Endothelial cell of umbilical vein (primary cell): ENCODE data around the gene ANKRD63. TPM values are rescaled to one million over a fixed set of nuclear protein-coding genes. Genes with fewer than 3 reads are reported as not detected.

Experiments
- BruUV-seq: library from RNA; stranded (reverse); fragments of 400-500 nt; replicated peaks from 2 replicates; lab custom pipeline; 2021; lab: Mats Ljungman, UMichigan
- CTCF ChIA-PET: fragments of 300-600, 350-600 bp; sonication (Branson Sonifier 250); formaldehyde crosslinking; loops from one replicate; lab custom pipeline; 2021; ENCODE audit warnings: antibody characterized with exemption, inconsistent platforms; lab: Charles Lee
- POLR2A ChIA-PET: fragments of 300-600, 350-600 bp; sonication (Branson Sonifier 250); formaldehyde crosslinking; loops from one replicate; lab custom pipeline; 2021; ENCODE audit warnings: antibody characterized with exemption, inconsistent platforms; lab: Charles Lee
- DNase-seq: peaks from one replicate; pipeline ENCODE4 v3.0.0-alpha.2; 2011; ENCODE audit warnings: low read depth, low spot score
- FAIRE-seq: peaks from 2 replicates; lab custom pipeline; 2011; peaks lifted over from hg19 to GRCh38; lab: Jason Lieb, UNC
- H2AFZ ChIP-seq: 2 replicates; pipeline ENCODE4 v1.6.0; 2012; ENCODE audit warnings: low read depth, low read length, control low read depth, inconsistent platforms
- H3K27ac ChIP-seq: 2 replicates; pipeline ENCODE4 v1.5.1; 2011; ENCODE audit warnings: low read depth, mild to moderate bottlenecking, control low read depth, low read length, moderate library complexity; ENCODE audit not compliant: insufficient read depth
- H3K27me3 ChIP-seq, 2 experiments: 2 replicates each; pipeline versions ENCODE4 v1.6.0 to v1.6.1; 2011; ENCODE audit warnings: low read length in 2 of 2, mixed read lengths in 1 of 2; ENCODE audit not compliant: control insufficient read depth in 2 of 2, insufficient read depth in 2 of 2
- H3K36me3 ChIP-seq, 2 experiments: 2 replicates in 1 of 2; 3 replicates in 1 of 2; pipeline ENCODE4 v1.5.1; 2011; ENCODE audit warnings: low read length in 2 of 2, mild to moderate bottlenecking in 1 of 2, moderate library complexity in 1 of 2; ENCODE audit not compliant: control insufficient read depth in 2 of 2, insufficient read depth in 2 of 2; ENCODE audit errors: extremely low read depth in 1 of 2
- H3K4me1 ChIP-seq: 3 replicates; pipeline ENCODE4 v1.5.1; 2011; ENCODE audit warnings: mild to moderate bottlenecking, low read length; ENCODE audit not compliant: control insufficient read depth, insufficient read depth; ENCODE audit errors: extremely low read depth
- H3K4me2 ChIP-seq: 2 replicates; pipeline ENCODE4 v1.6.1; 2011; ENCODE audit warnings: low read length, control low read depth, mixed read lengths; ENCODE audit not compliant: insufficient read depth
- H3K4me3 ChIP-seq, 3 experiments: fragments of 200-600 bp in 1 of 3; sonication (generic), shearing (Covaris generic) in 1 of 3; replicated peaks in 1 of 3; 2 replicates each; pipeline ENCODE4 v1.5.1; 2011 to 2016; ENCODE audit warnings: control low read depth in 3 of 3, low read length in 3 of 3, mild to moderate bottlenecking in 2 of 3, inconsistent platforms in 1 of 3, low read depth in 1 of 3, moderate library complexity in 1 of 3; ENCODE audit not compliant: insufficient read depth in 1 of 3
- H3K79me2 ChIP-seq: 2 replicates; pipeline ENCODE4 v1.6.0; 2012; ENCODE audit warnings: low read length, inconsistent platforms; ENCODE audit not compliant: control insufficient read depth, insufficient read depth
- H3K9ac ChIP-seq: replicated peaks from 2 replicates; pipeline ENCODE3; 2011; ENCODE audit warnings: low read length, control low read depth; ENCODE audit not compliant: insufficient read depth; ENCODE audit errors: extremely low read depth
- H3K9me1 ChIP-seq: replicated peaks from 3 replicates; pipeline ENCODE4 v1.6.0; 2011; ENCODE audit warnings: mild to moderate bottlenecking, low read length; ENCODE audit not compliant: control insufficient read depth, insufficient read depth; ENCODE audit errors: extremely low read depth
- H3K9me3 ChIP-seq: replicated peaks from 2 replicates; pipeline ENCODE4 v1.5.1; 2012; ENCODE audit warnings: low read length, inconsistent platforms; ENCODE audit not compliant: control insufficient read depth, insufficient read depth
- H4K20me1 ChIP-seq: replicated peaks from 2 replicates; pipeline ENCODE3; 2011; ENCODE audit warnings: mild to moderate bottlenecking, low read length; ENCODE audit not compliant: control insufficient read depth, insufficient read depth; ENCODE audit errors: extremely low read depth
- CTCF ChIP-seq, 2 donors: IDR thresholded peaks; 1 replicate in 1 of 2; 2 replicates in 1 of 2; pipeline ENCODE4 v1.5.1; 2011; ENCODE audit warnings: low read length in 2 of 2, mild to moderate bottlenecking in 2 of 2, moderate library complexity in 2 of 2, control low read depth in 1 of 2, inconsistent platforms in 1 of 2, low read depth in 1 of 2; ENCODE audit not compliant: insufficient read depth in 1 of 2; ENCODE audit errors: extremely low read depth in 1 of 2
- EZH2 ChIP-seq: IDR thresholded peaks from 2 replicates; pipeline ENCODE4 v1.6.1; 2012; ENCODE audit warnings: borderline replicate concordance, low read depth, mild to moderate bottlenecking, moderate library complexity, low read length, inconsistent platforms; ENCODE audit not compliant: severe bottlenecking
- FOS ChIP-seq: IDR thresholded peaks from 2 replicates; pipeline ENCODE4 v1.6.1; 2011; ENCODE audit warnings: mild to moderate bottlenecking, low read length, moderate library complexity, borderline replicate concordance; ENCODE audit not compliant: insufficient read depth
- GATA2 ChIP-seq: IDR thresholded peaks from 2 replicates; pipeline ENCODE4 v1.7.0; 2011; ENCODE audit warnings: low read depth, mild to moderate bottlenecking, moderate library complexity, mixed read lengths, low read length; ENCODE audit not compliant: insufficient read length, insufficient read depth
- JUN ChIP-seq: IDR thresholded peaks from 2 replicates; pipeline ENCODE4 v1.6.1; 2011; ENCODE audit warnings: borderline replicate concordance, low read depth; ENCODE audit not compliant: insufficient read length, insufficient read depth
- MYC ChIP-seq: IDR thresholded peaks from one replicate; pipeline ENCODE4 v1.6.1; 2011; ENCODE audit warnings: mild to moderate bottlenecking, low read depth, low read length
- POLR2A ChIP-seq: IDR thresholded peaks from 2 replicates; pipeline ENCODE4 v1.6.1; 2012; ENCODE audit warnings: low read depth, mild to moderate bottlenecking, control low read depth, low read length
- POLR2AphosphoS5 ChIP-seq: IDR thresholded peaks from 2 replicates; pipeline ENCODE4 v1.6.1; 2012; ENCODE audit warnings: low read depth, mild to moderate bottlenecking, control low read depth, low read length, moderate library complexity; ENCODE audit not compliant: insufficient read depth
- dilution Hi-C: fragments of 300-500 bp; cut with MboI; formaldehyde crosslinking; loops from one replicate; pipeline ENCODE4 v1.15.0; 2019; ENCODE audit warnings: low sequenced_read_pairs; ENCODE audit not compliant: extremely low pct_ligation_motif_present
- intact Hi-C: fragments of 100-400 bp; cut with micrococcal nuclease; formaldehyde crosslinking; loops from one replicate; pipeline ENCODE4 v1.10.0; 2022
- polyA plus RNA-seq, 4 experiments: library from polyadenylated mRNA; depleted of rRNA in 3 of 4; stranded (reverse) in 3 of 4; unstranded in 1 of 4; fragments of >200 nt; gene quantifications; 2 replicates each; pipeline versions ENCODE4 v1.2.1 to v1.2.3, GENCODE V29; 2011 to 2012; ENCODE audit warnings: missing spikeins in 1 of 4
- total RNA-seq: library from RNA; stranded (reverse); gene quantifications from 2 replicates; pipeline ENCODE4 v1.2.3, GENCODE V29; 2021
- TF ChIP-seq, protein P1 (sequence below): IDR thresholded peaks from 2 replicates; pipeline ENCODE4 v1.6.1; 2011; ENCODE audit not compliant: insufficient read depth, insufficient read length

ANKRD63 gene
- total and polyA plus RNA-seq, 2 donors (not counting 3 experiments of a cell fraction or from before 2014, with no cell fraction given): not detected

DNA sequence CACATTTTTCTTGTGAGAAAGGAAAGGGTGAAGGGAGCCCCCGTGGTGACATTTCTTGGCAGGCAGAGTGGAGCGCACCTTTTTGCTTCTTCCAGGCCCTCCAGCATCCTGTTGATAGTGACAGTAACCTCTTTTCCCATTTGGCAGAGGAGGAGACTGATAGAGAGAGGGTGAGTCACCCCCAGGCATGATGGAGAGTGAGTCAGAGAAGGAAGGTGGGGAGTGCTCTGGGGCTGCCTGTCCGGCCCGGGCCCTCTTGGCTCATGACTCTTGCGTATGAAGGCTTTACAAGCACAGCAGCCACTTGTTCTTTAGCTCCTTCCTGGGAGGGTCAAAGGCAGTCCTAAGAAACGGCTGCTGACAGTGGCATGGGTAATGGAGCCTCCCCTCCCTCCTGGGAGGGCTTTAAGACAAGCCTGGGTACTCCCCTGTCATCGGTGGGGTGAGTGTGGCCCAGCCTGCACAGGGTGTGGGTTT lies 16.0 kb downstream of the ANKRD63 start:
- intact Hi-C loops (no loop called here), dilution Hi-C loops (no loop called here)
- POLR2A ChIA-PET: interaction anchor here (0.6 kb wide), 1 partner anchor 37 kb away, joined by 3 read pairs; no protein-coding TSS in a partner anchor
- Histone ChIP-seq H4K20me1 (no peaks in the 10 kb centered on the region), H3K9me3 (no peaks in the 10 kb centered on the region), H3K9me1 (no peaks in the 10 kb centered on the region), H3K4me2 (no peak overlapping the region), H3K27ac (peak overlapping the region; percentile 61), H3K27me3 (peaks cover 3% of the 10 kb centered on the region in 2 experiments), H3K36me3 (no peaks in the 10 kb centered on the region), H3K4me1 (peaks cover 9% of the 10 kb centered on the region), H3K4me3 (no peak overlapping the region), H3K79me2 (no peaks in the 10 kb centered on the region), H2AFZ (peak overlapping the region; percentile 81), H3K9ac (no peak overlapping the region)
- DNase-seq: peak; percentile 94
- TF ChIP-seq, protein P1, sequence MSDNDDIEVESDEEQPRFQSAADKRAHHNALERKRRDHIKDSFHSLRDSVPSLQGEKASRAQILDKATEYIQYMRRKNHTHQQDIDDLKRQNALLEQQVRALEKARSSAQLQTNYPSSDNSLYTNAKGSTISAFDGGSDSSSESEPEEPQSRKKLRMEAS: no peak
- TF ChIP-seq POLR2AphosphoS5: peak; percentile 53
- TF ChIP-seq EZH2: no peak
- peak; percentile 50 for TF ChIP-seq GATA2
- peak; percentile 99 for TF ChIP-seq FOS
- no peak for TF ChIP-seq MYC
- TF ChIP-seq JUN: peak; percentile 95
- TF ChIP-seq POLR2A: no peak
- TF ChIP-seq CTCF (IDR thresholded peaks at IDR 0.05; ENCODE audit: extremely low read depth in 1 of 2, insufficient read depth in 1 of 2, low read depth in 1 of 2, low read length in 2 of 2): no peak
- FAIRE-seq: peak; percentile 99
- CTCF ChIA-PET: interaction anchor here (0.7 to 20.1 kb wide), 8 partner anchors 8 to 219 kb away, joined by 3 to 879 read pairs (median 6); partner anchors contain the start of gene PAK6
- BruUV-seq: no TSS peak
